Anterior cingulate cortex (tissue), 58 donors: ENCODE data around the gene KRT79.
A peak's percentile ranks its signal among the peaks of the same experiment; 100 is the strongest.
"Not testable (repeated sequence)": the region's sequence is repeated elsewhere in the genome, so short reads cannot be mapped to it uniquely, and the experiment has no call there.

Source experiments
- DNase-seq, 58 donors: peaks; one replicate each; lab custom pipeline; 2025; lab: John Stamatoyannopoulos, UW

The KRT79 gene

GRCh38 chr12:52795694-52796428, 38.2 kb downstream of the KRT79 start, which contains the start of gene KRT3:
KRT3 (minus strand) TSS chr12:52796117; CDS start chr12:52796042, 75 bp downstream.
- DNase-seq, result no peak

- not testable (repeated sequence) for DNase-seq
These were observed 38.8 kb downstream of the KRT79 start for GRCh38 chr12:52795332-52795674.

GRCh38 chr12:52794479-52795331, 39.4 kb downstream of the KRT79 start:
- DNase-seq, result no peak

- no peak for DNase-seq
These were observed 41.7 kb downstream of the KRT79 start for GRCh38 chr12:52792185-52793029.

GRCh38 chr12:52791271-52792184, 42.6 kb downstream of the KRT79 start:
- DNase-seq, result no peak

- DNase-seq, result no peak
These were observed 43.5 kb downstream of the KRT79 start for GRCh38 chr12:52790427-52791270.

GRCh38 chr12:52789637-52790426, 44.3 kb downstream of the KRT79 start:
- DNase-seq, result peak in 7 of 58 donors; percentile 4 to 20 (median 8)

GRCh38 chr12:52788876-52789636, 45.1 kb downstream of the KRT79 start:
- no peak for DNase-seq

- no peak for DNase-seq
These were observed 45.8 kb downstream of the KRT79 start for GRCh38 chr12:52788192-52788875.

GRCh38 chr12:52787324-52788191, 46.6 kb downstream of the KRT79 start:
- no peak for DNase-seq

- DNase-seq, result no peak
These were observed 49.2 kb downstream of the KRT79 start for GRCh38 chr12:52784909-52785308.

GRCh38 chr12:52783563-52784316, 50.4 kb downstream of the KRT79 start:
- no peak for DNase-seq

- no peak for DNase-seq
These were observed 51.6 kb downstream of the KRT79 start for GRCh38 chr12:52782502-52782901.

GRCh38 chr12:52781399-52782082, 52.6 kb downstream of the KRT79 start:
- DNase-seq, result no peak
